ENCODE measurements around the gene PTPRT. TPM values are rescaled to one million over a fixed set of nuclear protein-coding genes. Genes with fewer than 3 reads are reported as not detected.

The PTPRT gene
- total and polyA plus RNA-seq, 2 of the 4 experiments (the other 2 are of a cell fraction), result not detected

DNA sequence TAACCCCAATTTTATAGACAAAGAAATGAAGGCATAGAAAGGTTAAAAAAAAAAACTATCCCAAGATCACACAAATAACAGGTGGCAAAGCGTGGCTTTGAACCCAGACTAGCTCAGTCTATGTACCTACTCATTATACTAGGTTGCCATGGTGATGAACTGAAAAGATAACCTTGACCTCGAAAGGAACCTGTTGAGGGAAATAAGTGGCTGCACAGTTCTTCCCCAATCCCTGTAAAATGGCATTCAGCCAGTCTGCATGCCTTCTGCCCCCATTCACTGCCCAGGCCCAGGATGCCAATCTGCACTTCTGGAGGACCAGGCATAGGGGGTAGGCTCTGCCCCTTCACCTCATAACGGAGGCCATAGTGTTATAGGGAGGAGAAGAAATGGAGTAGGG lies 295.2 kb downstream of the PTPRT start:
- H4K5ac ChIP-seq (ENCODE audit: low read depth, low read length), result no peak overlapping the region
- no peak overlapping the region for H3K4me2 ChIP-seq (ENCODE audit: low read depth, low read length)
- H3K4ac ChIP-seq (ENCODE audit: low read depth, low read length), result no peak overlapping the region
- H3K79me1 ChIP-seq (ENCODE audit: low read depth in 1 of 2, low read length in 2 of 2), result no peaks in the 10 kb centered on the region
- no peak overlapping the region for H2AK5ac ChIP-seq (ENCODE audit: low read depth, low read length)
- H2BK15ac ChIP-seq (ENCODE audit: low read depth, low read length), result no peak overlapping the region
- H3K9ac ChIP-seq (ENCODE audit: low read depth, low read length), result no peak overlapping the region
- ATAC-seq (ENCODE audit: low read depth), result no peak
- no peak overlapping the region for H3K27ac ChIP-seq (ENCODE audit: insufficient read depth, low read length)
- no peak overlapping the region for H4K91ac ChIP-seq (ENCODE audit: insufficient read depth, low read depth, low read length)
- ChIA-PET CTCF (no interaction called here), POLR2A (ENCODE audit: unreplicated experiment) (no interaction called here)
- H2BK20ac ChIP-seq (ENCODE audit: low read depth, low read length), result no peak overlapping the region
- no peak overlapping the region for H2AK9ac ChIP-seq (replicated peaks; ENCODE audit: low read depth, low read length, poor library complexity)
- DNase-seq, result no peak
- no peak overlapping the region for H4K8ac ChIP-seq (ENCODE audit: low read depth in 2 of 2, low read length in 2 of 2)
- in situ Hi-C loops (cut with MboI; ENCODE audit: low sequenced_read_pairs) (no loop called here), dilution Hi-C loops (cut with HindIII; ENCODE audit: low sequenced_read_pairs, unreplicated experiment) (no loop called here), intact Hi-C loops (cut with micrococcal nuclease) (no loop called here)
- no peaks in the 10 kb centered on the region for H3K36me3 ChIP-seq (ENCODE audit: control insufficient read depth, insufficient read depth, low read length)
- H2BK5ac ChIP-seq (ENCODE audit: low read depth, low read length, poor library complexity, severe bottlenecking), result no peak overlapping the region
- no peaks in the 10 kb centered on the region for H3K27me3 ChIP-seq (ENCODE audit: control insufficient read depth, insufficient read depth, low read length)
- H4K20me1 ChIP-seq (ENCODE audit: insufficient read depth, low read length), result no peaks in the 10 kb centered on the region
- no peaks in the 10 kb centered on the region for H3K4me1 ChIP-seq (ENCODE audit: control insufficient read depth, insufficient read depth, low read length)
- no peak overlapping the region for H2BK120ac ChIP-seq (ENCODE audit: low read depth, low read length)
- H3K23ac ChIP-seq (ENCODE audit: low read depth, low read length), result no peak overlapping the region
- peaks cover 19% of the 10 kb centered on the region for H3K9me3 ChIP-seq (ENCODE audit: control insufficient read depth, insufficient read depth, low read length)
- H3K9me1 ChIP-seq (ENCODE audit: insufficient read depth, low read length), result no peaks in the 10 kb centered on the region
- WGBS, 2 experiments (ENCODE audit: extremely low coverage in 2 of 2, insufficient read length in 1 of 2), result no CpG with 5 or more reads among the region's 3 CpGs
- H3K56ac ChIP-seq (ENCODE audit: extremely low read depth, insufficient read depth, low read length), result no peak overlapping the region
- H3K4me3 ChIP-seq (ENCODE audit: insufficient read depth, low read depth, low read length), result no peak overlapping the region
- no TSS peak for BruUV-seq (replicated peaks)
- H2AFZ ChIP-seq (replicated peaks; ENCODE audit: low read length, poor library complexity), result no peak overlapping the region
- no peak overlapping the region for H3K14ac ChIP-seq (replicated peaks; ENCODE audit: low read depth, low read length)
- TF ChIP-seq, protein P1, sequence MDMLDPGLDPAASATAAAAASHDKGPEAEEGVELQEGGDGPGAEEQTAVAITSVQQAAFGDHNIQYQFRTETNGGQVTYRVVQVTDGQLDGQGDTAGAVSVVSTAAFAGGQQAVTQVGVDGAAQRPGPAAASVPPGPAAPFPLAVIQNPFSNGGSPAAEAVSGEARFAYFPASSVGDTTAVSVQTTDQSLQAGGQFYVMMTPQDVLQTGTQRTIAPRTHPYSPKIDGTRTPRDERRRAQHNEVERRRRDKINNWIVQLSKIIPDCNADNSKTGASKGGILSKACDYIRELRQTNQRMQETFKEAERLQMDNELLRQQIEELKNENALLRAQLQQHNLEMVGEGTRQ (IDR thresholded peaks at IDR 0.05; ENCODE audit: low read depth, low read length), result no peak
- no peak for TF ChIP-seq CHD1 (IDR thresholded peaks at IDR 0.05; ENCODE audit: low read depth, low read length)
- no peak for TF ChIP-seq MAFK (IDR thresholded peaks at IDR 0.05; ENCODE audit: low read depth, low read length)
- TF ChIP-seq FOS (IDR thresholded peaks at IDR 0.05; ENCODE audit: low read depth, low read length), result no peak
- no peak for TF ChIP-seq SMC3 (IDR thresholded peaks at IDR 0.05; ENCODE audit: low read depth, low read length)
- TF ChIP-seq RAD21 (IDR thresholded peaks at IDR 0.05; ENCODE audit: low read length), result no peak
- TF ChIP-seq NFE2L2 (IDR thresholded peaks at IDR 0.05; ENCODE audit: low read depth, low read length), result no peak
- TF ChIP-seq MAZ (IDR thresholded peaks at IDR 0.05; ENCODE audit: borderline replicate concordance, low read depth, low read length), result no peak
- TF ChIP-seq RCOR1 (IDR thresholded peaks at IDR 0.05; ENCODE audit: insufficient replicate concordance, low read length), result no peak
- no peak for TF ChIP-seq POLR2A (IDR thresholded peaks at IDR 0.05; ENCODE audit: low read depth, low read length)
- no peak overlapping the region for H3K18ac ChIP-seq (ENCODE audit: low read depth, low read length)

All from IMR-90 (cell line).